DND-41 (cell line): ENCODE measurements around the gene FLRT2.

Experiments used
- EZH2 ChIP-seq: IDR thresholded peaks from 3 replicates; pipeline ENCODE4 v1.6.1; 2012; ENCODE audit warnings: borderline replicate concordance, low read depth, mild to moderate bottlenecking, moderate library complexity, low read length, inconsistent platforms; ENCODE audit not compliant: severe bottlenecking
- TF ChIP-seq, protein P1 (sequence below): IDR thresholded peaks from 2 replicates; pipeline ENCODE4 v1.5.1; 2012; ENCODE audit warnings: borderline replicate concordance, low read length, moderate library complexity, mild to moderate bottlenecking; ENCODE audit not compliant: poor library complexity, severe bottlenecking; ENCODE audit errors: extremely low read depth

DNA sequence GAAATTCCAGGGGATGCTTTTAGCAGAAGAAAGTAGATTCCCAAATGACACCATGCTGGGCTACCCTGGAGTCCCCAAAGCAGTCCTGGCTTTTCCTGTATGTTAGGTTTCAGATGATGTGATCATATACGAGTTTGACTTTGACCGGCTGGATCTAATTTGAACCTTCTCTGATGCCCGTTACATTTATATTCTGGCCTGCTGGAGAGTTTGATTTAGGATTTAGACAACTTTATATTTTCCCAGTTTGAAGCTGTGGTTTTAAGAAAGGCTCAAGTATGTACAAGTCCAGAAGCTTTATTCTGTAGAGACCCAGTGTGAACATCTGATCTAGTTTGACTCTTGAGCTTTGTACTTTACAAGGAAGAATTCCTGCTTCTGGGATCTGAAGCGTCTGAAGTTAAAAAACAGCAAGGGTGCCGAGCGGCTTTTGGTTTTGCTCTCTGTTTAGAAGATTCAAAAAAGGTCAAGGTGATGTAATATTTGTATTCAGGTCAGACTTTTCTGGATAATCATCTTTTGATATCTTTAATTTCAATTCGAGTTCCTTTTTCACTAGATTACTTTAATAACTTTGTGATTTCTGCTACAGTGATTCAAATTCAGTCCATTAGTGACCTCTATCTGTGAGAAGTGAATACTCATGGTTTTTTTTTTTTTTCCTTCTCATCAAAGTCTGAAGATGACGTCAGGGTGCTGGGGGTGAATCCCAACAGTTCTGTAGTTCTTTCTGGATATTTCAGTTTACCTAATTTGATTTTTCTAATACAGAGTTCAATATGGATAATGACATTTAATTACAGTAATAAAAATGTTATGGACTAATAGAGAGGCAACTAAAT lies 6.3 kb downstream of the FLRT2 start:
- TF ChIP-seq EZH2 = no peak
- TF ChIP-seq, protein P1, sequence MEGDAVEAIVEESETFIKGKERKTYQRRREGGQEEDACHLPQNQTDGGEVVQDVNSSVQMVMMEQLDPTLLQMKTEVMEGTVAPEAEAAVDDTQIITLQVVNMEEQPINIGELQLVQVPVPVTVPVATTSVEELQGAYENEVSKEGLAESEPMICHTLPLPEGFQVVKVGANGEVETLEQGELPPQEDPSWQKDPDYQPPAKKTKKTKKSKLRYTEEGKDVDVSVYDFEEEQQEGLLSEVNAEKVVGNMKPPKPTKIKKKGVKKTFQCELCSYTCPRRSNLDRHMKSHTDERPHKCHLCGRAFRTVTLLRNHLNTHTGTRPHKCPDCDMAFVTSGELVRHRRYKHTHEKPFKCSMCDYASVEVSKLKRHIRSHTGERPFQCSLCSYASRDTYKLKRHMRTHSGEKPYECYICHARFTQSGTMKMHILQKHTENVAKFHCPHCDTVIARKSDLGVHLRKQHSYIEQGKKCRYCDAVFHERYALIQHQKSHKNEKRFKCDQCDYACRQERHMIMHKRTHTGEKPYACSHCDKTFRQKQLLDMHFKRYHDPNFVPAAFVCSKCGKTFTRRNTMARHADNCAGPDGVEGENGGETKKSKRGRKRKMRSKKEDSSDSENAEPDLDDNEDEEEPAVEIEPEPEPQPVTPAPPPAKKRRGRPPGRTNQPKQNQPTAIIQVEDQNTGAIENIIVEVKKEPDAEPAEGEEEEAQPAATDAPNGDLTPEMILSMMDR = no peak
